GM12864 (cell line): ENCODE data around the gene ABCA3.

Experiments
- DNase-seq: peaks from one replicate; pipeline ENCODE4 v3.0.0-alpha.2; 2011; ENCODE audit warnings: low read depth
- H3K4me3 ChIP-seq: 2 replicates; pipeline ENCODE4 v1.5.1; 2011; ENCODE audit warnings: mild to moderate bottlenecking, low read depth, low read length, control low read depth
- TF ChIP-seq, protein P1 (sequence below): IDR thresholded peaks from 2 replicates; pipeline ENCODE4 v1.5.1; 2011; ENCODE audit warnings: low read depth, mild to moderate bottlenecking, moderate library complexity, low read length, control low read depth, inconsistent platforms; ENCODE audit errors: missing control alignments

ABCA3 gene

DNA sequence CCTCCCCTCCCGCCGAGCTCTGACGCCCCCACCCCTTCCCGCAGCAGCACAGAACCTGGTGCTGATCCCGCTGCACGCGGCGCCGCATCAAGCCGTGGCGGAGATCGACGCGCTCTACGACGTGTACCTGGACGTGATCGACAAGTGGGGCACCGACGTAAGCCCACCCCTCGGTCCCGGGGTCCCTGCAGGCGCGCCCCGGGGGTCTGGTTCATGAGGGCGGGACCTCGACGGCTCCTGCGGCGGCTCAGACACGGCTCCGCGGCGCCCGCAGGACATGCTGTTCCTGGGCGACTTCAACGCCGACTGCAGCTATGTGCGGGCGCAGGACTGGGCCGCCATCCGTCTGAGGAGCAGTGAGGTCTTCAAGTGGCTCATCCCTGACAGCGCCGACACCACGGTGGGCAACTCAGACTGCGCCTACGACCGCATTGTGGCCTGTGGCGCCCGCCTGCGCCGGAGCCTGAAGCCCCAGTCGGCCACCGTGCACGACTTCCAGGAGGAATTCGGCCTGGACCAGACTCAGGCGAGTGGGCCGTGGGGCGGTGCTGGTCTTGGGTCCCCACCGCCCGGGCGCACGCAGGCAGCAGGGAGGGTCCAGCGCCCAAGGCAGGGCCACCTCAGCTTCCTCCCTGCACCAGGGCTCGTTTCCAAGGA lies 102.9 kb downstream of the ABCA3 start:
- H3K4me3 ChIP-seq = no peak overlapping the region
- TF ChIP-seq, protein P1, sequence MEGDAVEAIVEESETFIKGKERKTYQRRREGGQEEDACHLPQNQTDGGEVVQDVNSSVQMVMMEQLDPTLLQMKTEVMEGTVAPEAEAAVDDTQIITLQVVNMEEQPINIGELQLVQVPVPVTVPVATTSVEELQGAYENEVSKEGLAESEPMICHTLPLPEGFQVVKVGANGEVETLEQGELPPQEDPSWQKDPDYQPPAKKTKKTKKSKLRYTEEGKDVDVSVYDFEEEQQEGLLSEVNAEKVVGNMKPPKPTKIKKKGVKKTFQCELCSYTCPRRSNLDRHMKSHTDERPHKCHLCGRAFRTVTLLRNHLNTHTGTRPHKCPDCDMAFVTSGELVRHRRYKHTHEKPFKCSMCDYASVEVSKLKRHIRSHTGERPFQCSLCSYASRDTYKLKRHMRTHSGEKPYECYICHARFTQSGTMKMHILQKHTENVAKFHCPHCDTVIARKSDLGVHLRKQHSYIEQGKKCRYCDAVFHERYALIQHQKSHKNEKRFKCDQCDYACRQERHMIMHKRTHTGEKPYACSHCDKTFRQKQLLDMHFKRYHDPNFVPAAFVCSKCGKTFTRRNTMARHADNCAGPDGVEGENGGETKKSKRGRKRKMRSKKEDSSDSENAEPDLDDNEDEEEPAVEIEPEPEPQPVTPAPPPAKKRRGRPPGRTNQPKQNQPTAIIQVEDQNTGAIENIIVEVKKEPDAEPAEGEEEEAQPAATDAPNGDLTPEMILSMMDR = no peak
- DNase-seq = no peak

GRCh38 chr16:2237102-2237482 lies 103.4 kb downstream of the ABCA3 start:
- TF ChIP-seq, protein P1 = no peak
- no peak for DNase-seq
- H3K4me3 ChIP-seq = no peak overlapping the region

DNA sequence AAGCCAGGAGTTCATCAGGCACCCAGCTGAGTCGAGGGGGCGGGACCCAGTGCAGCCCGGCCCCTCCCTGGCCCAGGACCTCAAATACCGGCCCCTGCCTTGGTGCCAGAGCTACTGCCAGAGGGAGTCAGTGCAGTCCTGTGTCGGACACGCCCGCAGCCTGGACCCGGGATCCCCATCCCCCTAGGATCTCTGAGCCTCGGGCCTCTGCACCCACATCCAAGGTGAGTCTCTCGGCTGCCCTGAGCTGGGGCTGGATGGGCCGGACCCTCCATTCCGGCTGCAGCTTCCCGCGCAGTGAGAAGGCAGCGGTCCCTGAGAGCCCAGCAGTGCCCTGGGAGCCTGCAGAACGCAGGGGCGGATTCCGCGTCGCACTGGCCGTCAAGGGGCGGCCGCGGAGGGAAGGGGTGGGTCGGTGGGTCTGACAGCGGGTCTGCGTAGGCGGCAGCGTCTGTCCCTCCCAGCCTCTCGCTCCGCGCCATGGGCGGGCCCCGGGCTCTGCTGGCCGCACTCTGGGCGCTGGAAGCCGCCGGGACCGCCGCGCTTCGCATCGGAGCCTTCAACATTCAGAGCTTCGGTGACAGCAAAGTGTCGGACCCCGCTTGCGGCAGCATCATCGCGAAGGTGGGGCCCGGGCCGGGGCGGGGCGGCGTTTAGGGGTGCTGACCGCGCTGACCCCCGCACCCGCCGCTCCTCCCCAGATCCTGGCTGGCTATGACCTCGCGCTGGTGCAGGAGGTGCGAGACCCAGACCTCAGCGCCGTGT lies 104.0 kb downstream of the ABCA3 start, which contains the start of gene DNASE1L2:
TSS of gene DNASE1L2 (plus strand) at position 108 of the 765 bp plus-strand sequence. CDS start at position 481, 373 bp downstream.
- DNase-seq = no peak
- H3K4me3 ChIP-seq = no peak within 1 kb of the TSS
- TF ChIP-seq, protein P1 = no peak

DNA sequence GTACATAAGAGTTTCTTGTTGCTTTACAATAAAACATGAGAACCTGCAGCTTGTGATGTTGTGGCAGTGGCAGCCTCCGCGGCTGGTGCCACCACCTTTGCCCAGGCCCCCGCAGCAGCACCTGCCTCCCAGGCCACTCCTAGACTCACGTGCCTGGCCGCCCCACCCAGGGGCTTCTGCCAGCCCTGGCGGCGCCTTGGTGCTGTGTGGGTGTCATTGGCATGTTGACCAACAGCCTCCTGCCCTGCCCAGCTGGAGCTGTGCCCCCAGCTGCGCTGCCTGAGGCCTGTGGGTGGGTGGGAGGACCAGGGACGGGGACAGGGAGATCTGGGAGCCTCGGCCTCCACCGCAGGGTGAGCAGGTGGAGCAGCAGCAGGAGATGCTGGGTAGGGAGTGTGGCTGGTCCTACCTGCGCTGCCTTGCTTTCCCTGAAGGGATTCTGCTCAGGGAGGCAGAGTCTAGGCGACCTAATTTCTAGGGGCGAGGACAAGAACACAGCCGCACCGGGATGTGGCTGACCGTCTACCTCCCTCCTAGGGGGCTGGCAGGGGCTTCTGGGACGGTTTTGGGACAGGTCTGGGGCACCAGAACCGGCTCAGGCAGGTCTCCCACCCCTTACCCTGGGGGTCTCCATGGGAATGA lies 104.7 kb downstream of the ABCA3 start:
- TF ChIP-seq, protein P1 = no peak
- no peak overlapping the region for H3K4me3 ChIP-seq
- no peak for DNase-seq

DNA sequence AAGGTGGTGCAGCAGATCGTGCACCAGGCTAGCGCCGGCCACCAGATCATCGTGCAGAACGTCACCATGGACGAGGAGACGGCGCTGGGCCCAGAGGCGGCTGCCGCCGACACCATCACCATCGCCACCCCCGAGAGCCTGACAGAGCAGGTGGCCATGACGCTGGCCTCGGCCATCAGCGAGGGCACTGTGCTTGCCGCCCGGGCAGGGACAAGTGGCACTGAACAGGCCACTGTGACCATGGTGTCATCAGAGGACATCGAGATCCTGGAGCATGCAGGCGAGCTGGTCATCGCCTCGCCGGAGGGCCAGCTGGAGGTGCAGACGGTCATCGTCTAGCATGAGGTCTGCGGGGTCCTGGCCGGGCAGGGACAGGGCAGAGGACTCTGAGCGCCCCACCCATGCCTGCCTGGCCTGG lies 105.3 kb downstream of the ABCA3 start:
- no peak for DNase-seq
- no peak overlapping the region for H3K4me3 ChIP-seq
- TF ChIP-seq, protein P1 = no peak

GRCh38 chr16:2234813-2235170 lies 105.7 kb downstream of the ABCA3 start:
- TF ChIP-seq, protein P1 = no peak
- no peak for DNase-seq
- H3K4me3 ChIP-seq = no peak overlapping the region
